Mucosa of rectum (tissue), 2 donors: ENCODE measurements around the gene TVP23C.
"Not testable (repeated sequence)": the region's sequence is repeated elsewhere in the genome, so short reads cannot be mapped to it uniquely, and the experiment has no call there.

Experiments used
- H3K27ac ChIP-seq, 2 donors: one replicate each; pipeline ENCODE4 v1.7.0; 2013; ENCODE audit warnings: inconsistent platforms in 2 of 2, low read depth in 2 of 2, low read length in 2 of 2
- H3K27me3 ChIP-seq, 2 donors: one replicate each; pipeline ENCODE4 v1.7.0; 2013; ENCODE audit warnings: low read length in 2 of 2; ENCODE audit not compliant: control insufficient read depth in 2 of 2, insufficient read depth in 2 of 2
- H3K36me3 ChIP-seq, 2 donors: one replicate each; pipeline ENCODE4 v1.7.0; 2013; ENCODE audit warnings: low read length in 2 of 2; ENCODE audit not compliant: control insufficient read depth in 2 of 2, insufficient read depth in 2 of 2
- H3K4me1 ChIP-seq, 2 donors: one replicate each; pipeline ENCODE4 v1.7.0; 2013; ENCODE audit warnings: low read length in 2 of 2, mild to moderate bottlenecking in 1 of 2; ENCODE audit not compliant: control insufficient read depth in 2 of 2, insufficient read depth in 2 of 2
- H3K4me3 ChIP-seq, 2 donors: one replicate each; pipeline ENCODE4 v1.7.0; 2013; ENCODE audit warnings: low read length in 2 of 2
- H3K9ac ChIP-seq, 2 donors: one replicate each; pipeline ENCODE4 v1.7.0; 2013; ENCODE audit warnings: low read length in 2 of 2, low read depth in 1 of 2, mild to moderate bottlenecking in 1 of 2
- H3K9me3 ChIP-seq, 2 donors: one replicate each; pipeline ENCODE4 v1.7.0; 2013; ENCODE audit warnings: low read length in 2 of 2; ENCODE audit not compliant: control insufficient read depth in 2 of 2
- donor health status: healthy.
- donor health status: Normal muscosa, but diverticular disease.

The TVP23C gene

GRCh38 chr17:15509095-15509494 is 54.2 kb downstream of the TVP23C start:
- Histone ChIP-seq H3K27me3 (no peaks in the 10 kb centered on the region), H3K9me3 (no peaks in the 10 kb centered on the region), H3K27ac (no peak overlapping the region), H3K4me3 (no peak overlapping the region), H3K4me1 (peaks cover 3 to 7% of the 10 kb centered on the region in 2 donors), H3K36me3 (peaks cover 0 to 7% of the 10 kb centered on the region in 2 donors), H3K9ac (no peak overlapping the region)

GRCh38 chr17:15508466-15508865 is 54.8 kb downstream of the TVP23C start:
- Histone ChIP-seq H3K9ac (no peak overlapping the region), H3K27me3 (no peaks in the 10 kb centered on the region), H3K4me3 (no peak overlapping the region), H3K36me3 (peaks cover 0 to 7% of the 10 kb centered on the region in 2 donors), H3K27ac (no peak overlapping the region), H3K9me3 (no peaks in the 10 kb centered on the region), H3K4me1 (peaks cover 0 to under 1% of the 10 kb centered on the region in 2 donors)

GRCh38 chr17:15507896-15508295 is 55.4 kb downstream of the TVP23C start:
- Histone ChIP-seq H3K27me3 (no peaks in the 10 kb centered on the region), H3K9me3 (no peaks in the 10 kb centered on the region), H3K4me3 (no peak overlapping the region), H3K4me1 (peaks cover 0 to 2% of the 10 kb centered on the region in 2 donors), H3K9ac (no peak overlapping the region), H3K27ac (no peak overlapping the region), H3K36me3 (peaks cover 0 to 7% of the 10 kb centered on the region in 2 donors)

- no peaks in the 10 kb centered on the region for H3K9me3 ChIP-seq
- peaks cover 0 to 3% of the 10 kb centered on the region in 2 donors for H3K4me1 ChIP-seq
- H3K36me3 ChIP-seq, result peaks cover 0 to 7% of the 10 kb centered on the region in 2 donors
- no peak overlapping the region for H3K27ac ChIP-seq
- H3K9ac ChIP-seq, result no peak overlapping the region
- no peaks in the 10 kb centered on the region for H3K27me3 ChIP-seq
- H3K4me3 ChIP-seq, result no peak overlapping the region
These were observed 56.3 kb downstream of the TVP23C start for GRCh38 chr17:15507001-15507400.

- not testable (repeated sequence) for H3K4me1 ChIP-seq, H3K9me3 ChIP-seq, H3K9ac ChIP-seq, H3K4me3 ChIP-seq, H3K27me3 ChIP-seq, H3K36me3 ChIP-seq, H3K27ac ChIP-seq
These were observed 57.6 kb downstream of the TVP23C start for GRCh38 chr17:15505708-15506107.

GRCh38 chr17:15503731-15504130 is 59.6 kb downstream of the TVP23C start:
- peaks cover 0 to 3% of the 10 kb centered on the region in 2 donors for H3K4me1 ChIP-seq
- no peak overlapping the region for H3K27ac ChIP-seq
- no peaks in the 10 kb centered on the region for H3K9me3 ChIP-seq
- no peaks in the 10 kb centered on the region for H3K27me3 ChIP-seq
- H3K36me3 ChIP-seq, result peaks cover 0 to 7% of the 10 kb centered on the region in 2 donors
- H3K4me3 ChIP-seq, result no peak overlapping the region
- no peak overlapping the region for H3K9ac ChIP-seq

- peak overlapping the region in 1 of 2 donors; percentile 56 for H3K4me3 ChIP-seq
- no peaks in the 10 kb centered on the region for H3K27me3 ChIP-seq
- H3K9me3 ChIP-seq, result no peaks in the 10 kb centered on the region
- H3K36me3 ChIP-seq, result peaks cover 0 to 4% of the 10 kb centered on the region in 2 donors
- peak overlapping the region in 1 of 2 donors; percentile 52 for H3K9ac ChIP-seq
- H3K4me1 ChIP-seq, result peaks cover 0 to 3% of the 10 kb centered on the region in 2 donors
- H3K27ac ChIP-seq, result peak overlapping the region; percentile 59
These were observed 60.7 kb downstream of the TVP23C start for GRCh38 chr17:15502369-15503112.

- Histone ChIP-seq H3K9ac (no peak overlapping the region), H3K9me3 (no peaks in the 10 kb centered on the region), H3K36me3 (peaks cover 0 to 4% of the 10 kb centered on the region in 2 donors), H3K4me1 (peaks cover 0 to 3% of the 10 kb centered on the region in 2 donors), H3K27me3 (no peaks in the 10 kb centered on the region), H3K4me3 (no peak overlapping the region), H3K27ac (peak overlapping the region; percentile 2 to 59)
These were observed 61.5 kb downstream of the TVP23C start for GRCh38 chr17:15501793-15502192.

- Histone ChIP-seq H3K27ac (peak overlapping the region in 1 of 2 donors; percentile 2), H3K9me3 (no peaks in the 10 kb centered on the region), H3K27me3 (no peaks in the 10 kb centered on the region), H3K9ac (no peak overlapping the region), H3K4me3 (no peak overlapping the region), H3K36me3 (peaks cover 0 to 5% of the 10 kb centered on the region in 2 donors), H3K4me1 (peaks cover 0 to 3% of the 10 kb centered on the region in 2 donors)
These were observed 62.0 kb downstream of the TVP23C start for GRCh38 chr17:15501282-15501681.

- Histone ChIP-seq H3K27me3 (no peaks in the 10 kb centered on the region), H3K27ac (no peak overlapping the region), H3K9me3 (no peaks in the 10 kb centered on the region), H3K9ac (no peak overlapping the region), H3K4me1 (peaks cover 0 to 3% of the 10 kb centered on the region in 2 donors), H3K36me3 (peaks cover 0 to 5% of the 10 kb centered on the region in 2 donors), H3K4me3 (no peak overlapping the region)
These were observed 65.2 kb downstream of the TVP23C start for GRCh38 chr17:15498107-15498506.
